Endothelial cell of umbilical vein (primary cell): ENCODE data around the gene HTRA1. TPM values are rescaled to one million over a fixed set of nuclear protein-coding genes. Genes with fewer than 3 reads are reported as not detected.

ENCODE experiments used
- BruUV-seq: library from RNA; stranded (reverse); fragments of 400-500 nt; replicated peaks from 2 replicates; lab custom pipeline; 2021; lab: Mats Ljungman, UMichigan
- CTCF ChIA-PET: fragments of 300-600, 350-600 bp; sonication (Branson Sonifier 250); formaldehyde crosslinking; loops from one replicate; lab custom pipeline; 2021; ENCODE audit warnings: antibody characterized with exemption, inconsistent platforms; lab: Charles Lee
- POLR2A ChIA-PET: fragments of 300-600, 350-600 bp; sonication (Branson Sonifier 250); formaldehyde crosslinking; loops from one replicate; lab custom pipeline; 2021; ENCODE audit warnings: antibody characterized with exemption, inconsistent platforms; lab: Charles Lee
- DNase-seq: peaks from one replicate; pipeline ENCODE4 v3.0.0-alpha.2; 2011; ENCODE audit warnings: low read depth, low spot score
- FAIRE-seq: peaks from 2 replicates; lab custom pipeline; 2011; peaks lifted over from hg19 to GRCh38; lab: Jason Lieb, UNC
- H2AFZ ChIP-seq: 2 replicates; pipeline ENCODE4 v1.6.0; 2012; ENCODE audit warnings: low read depth, low read length, control low read depth, inconsistent platforms
- H3K27ac ChIP-seq: 2 replicates; pipeline ENCODE4 v1.5.1; 2011; ENCODE audit warnings: low read depth, mild to moderate bottlenecking, control low read depth, low read length, moderate library complexity; ENCODE audit not compliant: insufficient read depth
- H3K27me3 ChIP-seq, 2 experiments: 2 replicates each; pipeline versions ENCODE4 v1.6.0 to v1.6.1; 2011; ENCODE audit warnings: low read length in 2 of 2, mixed read lengths in 1 of 2; ENCODE audit not compliant: control insufficient read depth in 2 of 2, insufficient read depth in 2 of 2
- H3K36me3 ChIP-seq, 2 experiments: 2 replicates in 1 of 2; 3 replicates in 1 of 2; pipeline ENCODE4 v1.5.1; 2011; ENCODE audit warnings: low read length in 2 of 2, mild to moderate bottlenecking in 1 of 2, moderate library complexity in 1 of 2; ENCODE audit not compliant: control insufficient read depth in 2 of 2, insufficient read depth in 2 of 2; ENCODE audit errors: extremely low read depth in 1 of 2
- H3K4me1 ChIP-seq: 3 replicates; pipeline ENCODE4 v1.5.1; 2011; ENCODE audit warnings: mild to moderate bottlenecking, low read length; ENCODE audit not compliant: control insufficient read depth, insufficient read depth; ENCODE audit errors: extremely low read depth
- H3K4me2 ChIP-seq: 2 replicates; pipeline ENCODE4 v1.6.1; 2011; ENCODE audit warnings: low read length, control low read depth, mixed read lengths; ENCODE audit not compliant: insufficient read depth
- H3K4me3 ChIP-seq, 3 experiments: fragments of 200-600 bp in 1 of 3; sonication (generic), shearing (Covaris generic) in 1 of 3; replicated peaks in 1 of 3; 2 replicates each; pipeline ENCODE4 v1.5.1; 2011 to 2016; ENCODE audit warnings: control low read depth in 3 of 3, low read length in 3 of 3, mild to moderate bottlenecking in 2 of 3, inconsistent platforms in 1 of 3, low read depth in 1 of 3, moderate library complexity in 1 of 3; ENCODE audit not compliant: insufficient read depth in 1 of 3
- H3K79me2 ChIP-seq: 2 replicates; pipeline ENCODE4 v1.6.0; 2012; ENCODE audit warnings: low read length, inconsistent platforms; ENCODE audit not compliant: control insufficient read depth, insufficient read depth
- H3K9ac ChIP-seq: replicated peaks from 2 replicates; pipeline ENCODE3; 2011; ENCODE audit warnings: low read length, control low read depth; ENCODE audit not compliant: insufficient read depth; ENCODE audit errors: extremely low read depth
- H3K9me1 ChIP-seq: replicated peaks from 3 replicates; pipeline ENCODE4 v1.6.0; 2011; ENCODE audit warnings: mild to moderate bottlenecking, low read length; ENCODE audit not compliant: control insufficient read depth, insufficient read depth; ENCODE audit errors: extremely low read depth
- H3K9me3 ChIP-seq: replicated peaks from 2 replicates; pipeline ENCODE4 v1.5.1; 2012; ENCODE audit warnings: low read length, inconsistent platforms; ENCODE audit not compliant: control insufficient read depth, insufficient read depth
- H4K20me1 ChIP-seq: replicated peaks from 2 replicates; pipeline ENCODE3; 2011; ENCODE audit warnings: mild to moderate bottlenecking, low read length; ENCODE audit not compliant: control insufficient read depth, insufficient read depth; ENCODE audit errors: extremely low read depth
- CTCF ChIP-seq, 2 donors: IDR thresholded peaks; 1 replicate in 1 of 2; 2 replicates in 1 of 2; pipeline ENCODE4 v1.5.1; 2011; ENCODE audit warnings: low read length in 2 of 2, mild to moderate bottlenecking in 2 of 2, moderate library complexity in 2 of 2, control low read depth in 1 of 2, inconsistent platforms in 1 of 2, low read depth in 1 of 2; ENCODE audit not compliant: insufficient read depth in 1 of 2; ENCODE audit errors: extremely low read depth in 1 of 2
- EZH2 ChIP-seq: IDR thresholded peaks from 2 replicates; pipeline ENCODE4 v1.6.1; 2012; ENCODE audit warnings: borderline replicate concordance, low read depth, mild to moderate bottlenecking, moderate library complexity, low read length, inconsistent platforms; ENCODE audit not compliant: severe bottlenecking
- FOS ChIP-seq: IDR thresholded peaks from 2 replicates; pipeline ENCODE4 v1.6.1; 2011; ENCODE audit warnings: mild to moderate bottlenecking, low read length, moderate library complexity, borderline replicate concordance; ENCODE audit not compliant: insufficient read depth
- GATA2 ChIP-seq: IDR thresholded peaks from 2 replicates; pipeline ENCODE4 v1.7.0; 2011; ENCODE audit warnings: low read depth, mild to moderate bottlenecking, moderate library complexity, mixed read lengths, low read length; ENCODE audit not compliant: insufficient read length, insufficient read depth
- JUN ChIP-seq: IDR thresholded peaks from 2 replicates; pipeline ENCODE4 v1.6.1; 2011; ENCODE audit warnings: borderline replicate concordance, low read depth; ENCODE audit not compliant: insufficient read length, insufficient read depth
- MAX ChIP-seq: IDR thresholded peaks from 2 replicates; pipeline ENCODE4 v1.6.1; 2011; ENCODE audit not compliant: insufficient read depth, insufficient read length
- MYC ChIP-seq: IDR thresholded peaks from one replicate; pipeline ENCODE4 v1.6.1; 2011; ENCODE audit warnings: mild to moderate bottlenecking, low read depth, low read length
- POLR2A ChIP-seq: IDR thresholded peaks from 2 replicates; pipeline ENCODE4 v1.6.1; 2012; ENCODE audit warnings: low read depth, mild to moderate bottlenecking, control low read depth, low read length
- POLR2AphosphoS5 ChIP-seq: IDR thresholded peaks from 2 replicates; pipeline ENCODE4 v1.6.1; 2012; ENCODE audit warnings: low read depth, mild to moderate bottlenecking, control low read depth, low read length, moderate library complexity; ENCODE audit not compliant: insufficient read depth
- dilution Hi-C: fragments of 300-500 bp; cut with MboI; formaldehyde crosslinking; loops from one replicate; pipeline ENCODE4 v1.15.0; 2019; ENCODE audit warnings: low sequenced_read_pairs; ENCODE audit not compliant: extremely low pct_ligation_motif_present
- intact Hi-C: fragments of 100-400 bp; cut with micrococcal nuclease; formaldehyde crosslinking; loops from one replicate; pipeline ENCODE4 v1.10.0; 2022
- polyA plus RNA-seq, 4 experiments: library from polyadenylated mRNA; depleted of rRNA in 3 of 4; stranded (reverse) in 3 of 4; unstranded in 1 of 4; fragments of >200 nt; gene quantifications; 2 replicates each; pipeline versions ENCODE4 v1.2.1 to v1.2.3, GENCODE V29; 2011 to 2012; ENCODE audit warnings: missing spikeins in 1 of 4
- total RNA-seq: library from RNA; stranded (reverse); gene quantifications from 2 replicates; pipeline ENCODE4 v1.2.3, GENCODE V29; 2021

Gene HTRA1
- total and polyA plus RNA-seq, 2 donors (not counting 3 experiments of a cell fraction or from before 2014, with no cell fraction given) = 192 to 270 TPM

DNA sequence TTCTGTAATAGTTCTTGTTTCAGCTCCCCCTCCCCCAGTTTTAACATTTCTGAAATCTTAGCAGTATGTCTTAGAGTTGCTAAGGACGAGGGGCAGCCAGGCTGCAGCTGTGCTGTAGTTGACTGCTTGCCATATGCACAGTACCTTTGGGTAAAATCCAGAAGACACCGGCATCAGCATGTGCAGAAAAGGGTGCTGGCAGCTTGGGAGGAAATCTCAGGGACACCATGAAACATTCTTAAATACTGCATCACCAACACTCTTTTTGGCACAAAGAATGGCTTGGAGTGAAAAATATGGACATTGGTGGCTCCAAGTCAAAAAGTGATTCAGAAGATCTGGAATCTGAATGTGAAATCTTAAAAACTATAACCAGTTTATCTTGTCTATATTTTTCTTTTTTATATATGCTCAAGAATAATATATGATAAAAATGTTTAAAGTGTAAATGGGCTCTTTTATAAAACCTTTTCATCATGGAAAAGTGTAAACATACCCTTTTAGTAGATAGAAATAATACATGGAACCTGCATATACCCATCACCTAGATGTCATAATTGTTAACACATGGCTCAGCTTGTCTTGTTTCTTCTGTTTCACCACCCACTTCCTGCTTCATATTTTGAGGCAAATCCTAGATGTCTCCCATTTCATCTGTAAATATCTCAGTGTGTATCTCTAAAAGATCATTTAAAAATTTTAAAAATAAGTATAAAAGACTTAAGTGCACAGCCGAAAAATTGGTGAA is 41.3 kb upstream of the HTRA1 start:
- Histone ChIP-seq H3K27ac (no peak overlapping the region), H3K4me3 (no peak overlapping the region), H3K9me1 (no peaks in the 10 kb centered on the region), H3K9ac (no peak overlapping the region), H3K36me3 (peaks cover 7 to 23% of the 10 kb centered on the region in 2 experiments), H3K27me3 (no peaks in the 10 kb centered on the region), H3K4me1 (no peaks in the 10 kb centered on the region), H4K20me1 (no peaks in the 10 kb centered on the region), H3K79me2 (no peaks in the 10 kb centered on the region), H3K4me2 (no peak overlapping the region), H2AFZ (no peak overlapping the region), H3K9me3 (no peaks in the 10 kb centered on the region)
- ChIA-PET POLR2A (no interaction called here), CTCF (interaction anchor here (0.9 to 2.2 kb wide), 8 partner anchors 12 to 145 kb away, joined by 3 to 11 read pairs (median 4); no protein-coding TSS in a partner anchor)
- TF ChIP-seq FOS (no peak), MYC (no peak), EZH2 (no peak), GATA2 (no peak), JUN (no peak), MAX (no peak), POLR2AphosphoS5 (no peak), POLR2A (no peak), CTCF (IDR thresholded peaks at IDR 0.05; ENCODE audit: extremely low read depth in 1 of 2, insufficient read depth in 1 of 2, low read depth in 1 of 2, low read length in 2 of 2) (no peak)
- dilution Hi-C loops (no loop called here), intact Hi-C loops (no loop called here)
- no peak for DNase-seq
- no TSS peak for BruUV-seq
- FAIRE-seq = no peak
